ENCODE measurements around the gene ZNF362.
"Not testable (repeated sequence)": the region's sequence is repeated elsewhere in the genome, so short reads cannot be mapped to it uniquely, and the experiment has no call there.

ZNF362 gene

DNA sequence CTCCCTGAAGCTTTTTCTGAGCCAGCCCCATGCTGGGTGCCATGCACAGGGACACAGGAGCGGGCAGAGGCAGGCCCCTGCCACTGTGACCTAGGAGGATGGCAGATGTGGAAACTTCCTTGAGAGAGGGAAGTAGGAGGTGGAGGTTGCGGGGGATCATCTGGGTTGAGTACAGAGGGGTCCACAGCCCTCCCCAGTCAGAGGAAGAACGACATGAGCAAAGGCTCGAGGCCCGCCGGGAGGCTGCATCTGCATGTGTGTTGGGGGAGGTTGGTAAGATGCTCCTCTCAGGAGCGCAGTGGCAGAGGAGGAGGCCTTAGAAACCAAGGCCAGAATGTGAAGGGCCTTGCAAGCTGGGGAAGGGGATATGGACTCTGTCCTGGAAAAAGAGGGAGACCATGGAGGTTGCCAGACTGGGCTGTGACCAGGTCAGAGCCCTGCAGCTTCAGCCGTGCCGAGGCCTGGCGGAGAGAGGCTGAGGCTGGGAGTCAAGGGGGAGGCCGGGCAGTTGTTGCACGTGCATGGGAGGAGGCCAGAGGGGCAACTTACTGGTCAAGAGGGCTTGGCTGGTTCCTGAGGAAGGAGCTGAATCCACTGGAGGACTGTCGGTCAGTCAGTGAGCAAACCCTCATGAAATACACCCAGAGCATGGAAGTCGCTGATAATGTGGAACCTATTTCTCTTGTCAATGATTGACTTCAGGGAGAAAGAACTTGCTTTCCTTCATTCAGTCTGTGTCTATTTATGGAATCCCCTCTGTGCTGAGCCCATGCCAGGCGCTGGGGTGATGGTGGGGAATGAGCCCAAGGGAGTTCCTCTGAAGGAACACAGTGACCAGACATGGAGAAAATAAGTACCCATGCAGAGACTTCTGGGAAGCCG lies 32.9 kb downstream of the ZNF362 start:
- H3K27ac ChIP-seq (ENCODE audit: low read depth, low read length): no peak overlapping the region
- no peak overlapping the region for H3K9ac ChIP-seq (ENCODE audit: low read depth, low read length)
- H3K4me3 ChIP-seq (ENCODE audit: low read length): no peak overlapping the region
- 94% methylated on average over 16 of the region's 16 CpGs for WGBS
- peaks cover 37% of the 10 kb centered on the region for H3K36me3 ChIP-seq (ENCODE audit: insufficient read depth, low read length)
- H3K4me1 ChIP-seq (ENCODE audit: insufficient read depth, low read length): no peaks in the 10 kb centered on the region
- no peaks in the 10 kb centered on the region for H3K9me3 ChIP-seq (ENCODE audit: insufficient read depth, low read depth, low read length)
- no peaks in the 10 kb centered on the region for H3K27me3 ChIP-seq (ENCODE audit: insufficient read depth, low read length)

DNA sequence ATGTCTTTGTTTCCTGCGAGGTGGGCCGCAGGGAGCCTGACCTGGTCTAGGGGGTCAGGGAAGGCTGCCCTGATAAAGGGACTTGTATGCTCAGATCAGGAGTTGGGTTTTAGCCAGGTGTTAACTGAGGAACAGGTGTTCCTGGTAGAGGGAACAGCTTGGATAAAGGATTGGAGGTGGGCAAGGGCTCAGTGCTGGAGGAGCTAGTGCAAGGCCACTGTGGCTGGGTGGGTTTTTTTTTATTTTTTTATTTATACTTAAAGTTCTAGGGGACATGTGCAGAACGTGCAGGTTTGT lies 33.5 kb downstream of the ZNF362 start:
- peaks cover 32% of the 10 kb centered on the region for H3K36me3 ChIP-seq (ENCODE audit: insufficient read depth, low read length)
- no peak overlapping the region for H3K4me3 ChIP-seq (ENCODE audit: low read length)
- no peaks in the 10 kb centered on the region for H3K4me1 ChIP-seq (ENCODE audit: insufficient read depth, low read length)
- WGBS: 94% methylated on average over 3 of the region's 3 CpGs
- no peaks in the 10 kb centered on the region for H3K27me3 ChIP-seq (ENCODE audit: insufficient read depth, low read length)
- H3K27ac ChIP-seq (ENCODE audit: low read depth, low read length): no peak overlapping the region
- no peaks in the 10 kb centered on the region for H3K9me3 ChIP-seq (ENCODE audit: insufficient read depth, low read depth, low read length)
- no peak overlapping the region for H3K9ac ChIP-seq (ENCODE audit: low read depth, low read length)

DNA sequence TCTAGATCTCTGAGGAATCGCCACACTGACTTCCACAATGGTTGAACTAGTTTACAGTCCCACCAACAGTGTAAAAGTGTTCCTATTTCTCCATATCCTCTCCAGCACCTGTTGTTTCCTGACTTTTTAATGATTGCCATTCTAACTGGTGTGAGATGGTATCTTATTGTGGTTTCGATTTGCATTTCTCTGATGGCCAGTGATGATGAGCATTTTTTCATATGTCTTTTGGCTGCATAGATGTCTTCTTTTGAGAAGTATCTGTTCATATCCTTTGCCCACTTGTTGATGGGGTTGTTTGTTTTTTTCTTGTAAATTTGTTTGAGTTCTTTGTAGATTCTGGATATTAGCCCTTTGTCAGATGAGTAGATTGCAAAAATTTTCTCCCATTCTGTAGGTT lies 34.3 kb downstream of the ZNF362 start:
- H3K27ac ChIP-seq (ENCODE audit: low read depth, low read length); H3K4me1 ChIP-seq (ENCODE audit: insufficient read depth, low read length); H3K9me3 ChIP-seq (ENCODE audit: insufficient read depth, low read depth, low read length); H3K4me3 ChIP-seq (ENCODE audit: low read length); H3K27me3 ChIP-seq (ENCODE audit: insufficient read depth, low read length); H3K9ac ChIP-seq (ENCODE audit: low read depth, low read length): not testable (repeated sequence)
- 100% methylated on average over 1 of the region's 2 CpGs for WGBS
- peaks cover 24% of the 10 kb centered on the region for H3K36me3 ChIP-seq (ENCODE audit: insufficient read depth, low read length)

DNA sequence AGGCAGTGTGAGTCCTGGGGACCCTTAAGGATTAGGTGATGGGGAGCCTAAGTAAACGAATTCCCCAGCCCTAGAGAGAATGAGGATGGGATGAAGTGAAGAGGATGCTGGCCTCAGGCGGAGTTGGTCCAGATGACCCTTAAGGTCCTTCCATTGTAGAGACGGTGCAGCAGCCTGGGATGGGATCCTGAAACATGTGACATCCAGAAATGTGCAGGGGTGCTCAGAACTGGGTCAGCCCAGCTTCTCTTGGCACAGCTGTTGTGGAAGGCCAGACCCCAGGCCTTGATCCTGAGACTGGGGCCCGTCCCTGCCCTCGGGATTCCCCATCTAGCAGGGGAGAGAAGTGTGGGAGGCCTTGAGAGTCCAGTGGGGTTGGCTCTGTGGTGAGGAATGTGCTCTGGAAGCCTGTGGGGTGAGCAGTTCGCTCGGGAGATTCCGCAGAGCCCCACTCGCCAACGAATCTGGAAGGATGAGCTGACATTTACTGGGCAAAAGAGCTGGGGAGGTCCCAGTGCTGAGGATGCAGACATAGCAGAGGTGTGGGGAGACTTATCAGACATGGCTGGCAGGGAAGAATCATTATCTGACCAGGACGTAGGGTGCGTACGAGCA lies 36.5 kb downstream of the ZNF362 start:
- peaks cover 32% of the 10 kb centered on the region for H3K36me3 ChIP-seq (ENCODE audit: insufficient read depth, low read length)
- no peak overlapping the region for H3K27ac ChIP-seq (ENCODE audit: low read depth, low read length)
- H3K4me1 ChIP-seq (ENCODE audit: insufficient read depth, low read length): no peaks in the 10 kb centered on the region
- H3K9me3 ChIP-seq (ENCODE audit: insufficient read depth, low read depth, low read length): no peaks in the 10 kb centered on the region
- no peaks in the 10 kb centered on the region for H3K27me3 ChIP-seq (ENCODE audit: insufficient read depth, low read length)
- no peak overlapping the region for H3K4me3 ChIP-seq (ENCODE audit: low read length)
- WGBS: 93% methylated on average over 13 of the region's 13 CpGs
- no peak overlapping the region for H3K9ac ChIP-seq (ENCODE audit: low read depth, low read length)

DNA sequence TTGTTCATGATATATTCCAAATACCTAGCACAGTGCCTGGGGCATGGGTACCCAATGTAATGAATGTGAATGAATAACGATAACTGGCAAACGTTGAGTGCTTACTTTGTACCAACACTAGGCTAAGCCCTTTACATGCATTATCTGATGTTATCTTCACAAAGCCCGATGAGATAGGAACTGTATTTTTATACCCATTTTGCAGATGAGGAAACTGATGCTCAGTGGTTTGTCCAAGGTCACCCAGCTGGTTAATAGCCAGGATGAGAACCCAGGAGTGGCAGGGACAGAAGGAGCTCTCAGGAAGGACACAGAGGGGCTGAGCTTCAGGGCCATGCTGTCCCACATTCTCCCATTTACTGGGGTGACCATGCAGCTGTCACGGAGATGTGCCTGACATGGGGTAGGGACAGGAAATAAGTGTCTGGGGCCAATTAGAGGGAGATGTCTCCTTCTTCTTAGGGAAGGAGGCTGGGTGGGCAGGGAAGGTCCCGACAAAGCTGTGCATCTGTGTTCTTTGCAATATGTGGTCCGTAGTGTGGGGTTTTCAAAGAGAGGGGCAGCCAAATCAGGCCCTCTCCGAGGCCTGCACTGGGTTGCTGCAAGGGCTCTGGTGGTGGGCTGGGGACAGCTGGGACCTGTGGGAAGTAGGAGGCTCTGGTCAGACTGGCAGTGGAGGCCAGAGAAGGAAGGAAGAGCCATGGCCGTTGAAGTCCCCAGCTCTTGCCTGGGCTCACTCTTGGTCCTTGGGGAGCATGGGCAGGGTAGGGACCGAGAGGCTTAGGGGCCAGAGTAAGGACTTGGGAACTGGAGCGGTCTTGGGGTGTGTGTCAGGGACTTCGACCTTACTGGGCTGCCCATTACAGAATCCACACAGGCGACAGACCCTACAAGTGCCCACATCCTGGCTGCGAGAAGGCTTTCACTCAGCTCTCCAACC lies 38.0 kb downstream of the ZNF362 start:
- Histone ChIP-seq H3K27ac (ENCODE audit: low read depth, low read length) (no peak overlapping the region), H3K36me3 (ENCODE audit: insufficient read depth, low read length) (peaks cover 34% of the 10 kb centered on the region), H3K9me3 (ENCODE audit: insufficient read depth, low read depth, low read length) (no peaks in the 10 kb centered on the region), H3K9ac (ENCODE audit: low read depth, low read length) (no peak overlapping the region), H3K4me1 (ENCODE audit: insufficient read depth, low read length) (no peaks in the 10 kb centered on the region), H3K4me3 (ENCODE audit: low read length) (no peak overlapping the region), H3K27me3 (ENCODE audit: insufficient read depth, low read length) (no peaks in the 10 kb centered on the region)
- WGBS: 95% methylated on average over 13 of the region's 13 CpGs

DNA sequence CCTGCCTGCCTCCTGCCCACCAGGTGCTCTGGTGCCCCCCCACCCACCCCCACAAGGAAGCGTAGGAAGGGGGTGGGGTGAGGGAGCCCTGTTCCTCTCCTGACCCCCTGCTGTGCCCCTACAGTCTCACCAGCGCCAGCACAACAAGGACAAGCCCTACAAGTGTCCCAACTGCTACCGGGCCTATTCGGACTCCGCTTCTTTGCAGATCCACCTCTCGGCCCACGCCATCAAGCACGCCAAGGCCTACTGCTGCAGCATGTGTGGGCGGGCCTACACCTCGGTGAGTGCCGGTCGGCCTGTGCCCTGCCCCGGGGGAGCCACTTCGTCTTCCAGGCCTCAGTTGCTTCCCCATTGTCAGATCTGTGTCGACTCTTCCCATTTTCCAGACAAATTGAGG lies 38.7 kb downstream of the ZNF362 start:
- Histone ChIP-seq H3K36me3 (ENCODE audit: insufficient read depth, low read length) (peaks cover 30% of the 10 kb centered on the region), H3K4me3 (ENCODE audit: low read length) (no peak overlapping the region), H3K27me3 (ENCODE audit: insufficient read depth, low read length) (no peaks in the 10 kb centered on the region), H3K4me1 (ENCODE audit: insufficient read depth, low read length) (0 out of 2 replicates have a peak, but pooled peaks cover under 1% of the 10 kb centered on the region), H3K27ac (ENCODE audit: low read depth, low read length) (no peak overlapping the region), H3K9ac (ENCODE audit: low read depth, low read length) (no peak overlapping the region), H3K9me3 (ENCODE audit: insufficient read depth, low read depth, low read length) (no peaks in the 10 kb centered on the region)
- 82% methylated on average over 14 of the region's 15 CpGs for WGBS

DNA sequence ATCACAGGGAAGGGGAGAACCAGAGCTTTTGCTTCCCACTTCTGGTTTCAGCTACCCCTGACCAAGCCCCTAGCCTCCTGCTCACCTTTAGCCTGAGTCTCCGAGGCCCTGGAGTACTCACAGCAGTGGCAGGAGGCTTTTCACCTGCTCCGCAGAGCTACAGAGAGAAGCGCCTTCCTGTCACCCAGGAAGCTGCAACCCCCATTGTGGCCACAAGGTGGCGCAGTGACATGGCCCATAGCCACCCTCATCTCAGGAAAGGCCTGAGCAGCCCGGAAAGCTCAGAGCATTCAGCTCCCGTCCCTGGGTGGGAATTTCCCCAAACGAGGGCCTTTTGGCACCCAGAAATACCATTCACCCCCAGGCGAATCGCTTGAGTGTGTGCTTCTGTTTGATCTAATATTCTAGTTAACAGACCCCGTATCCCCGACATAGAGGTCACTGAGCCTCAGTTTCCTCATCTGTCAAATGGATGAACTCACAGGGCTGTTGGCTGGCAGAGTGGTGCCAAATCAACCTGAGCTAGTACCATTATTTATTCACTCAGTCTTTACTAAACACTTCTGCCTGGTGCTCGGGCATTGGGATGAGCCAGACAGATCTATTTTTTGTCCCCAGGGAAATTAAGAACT lies 39.3 kb downstream of the ZNF362 start:
- Histone ChIP-seq H3K4me3 (ENCODE audit: low read length) (no peak overlapping the region), H3K36me3 (ENCODE audit: insufficient read depth, low read length) (peaks cover 30% of the 10 kb centered on the region), H3K4me1 (ENCODE audit: insufficient read depth, low read length) (0 out of 2 replicates have a peak, but pooled peaks cover 5% of the 10 kb centered on the region), H3K27ac (ENCODE audit: low read depth, low read length) (no peak overlapping the region), H3K9me3 (ENCODE audit: insufficient read depth, low read depth, low read length) (no peaks in the 10 kb centered on the region), H3K27me3 (ENCODE audit: insufficient read depth, low read length) (no peaks in the 10 kb centered on the region), H3K9ac (ENCODE audit: low read depth, low read length) (no peak overlapping the region)
- 52% methylated on average over 12 of the region's 12 CpGs for WGBS

DNA sequence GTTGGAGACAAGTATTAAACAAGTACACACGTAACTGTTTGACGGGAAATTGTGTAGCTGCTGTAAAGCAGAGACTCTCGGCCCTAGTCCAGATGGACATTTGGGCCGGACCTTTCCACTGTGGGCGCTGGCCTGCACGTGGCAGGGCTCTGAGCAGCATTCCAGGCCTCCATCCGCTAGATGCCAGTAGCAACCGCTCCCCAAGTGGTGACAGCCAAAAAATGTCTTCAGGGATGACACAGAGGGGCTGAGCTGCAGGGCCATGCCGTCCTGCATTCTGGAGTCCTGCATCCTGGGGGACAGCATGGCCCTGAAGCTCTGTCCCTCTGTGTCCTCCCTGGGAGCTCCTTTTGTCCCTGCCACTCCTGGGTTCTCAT lies 39.8 kb downstream of the ZNF362 start:
- 94% methylated on average over 9 of the region's 9 CpGs for WGBS
- no peak overlapping the region for H3K4me3 ChIP-seq (ENCODE audit: low read length)
- no peak overlapping the region for H3K27ac ChIP-seq (ENCODE audit: low read depth, low read length)
- no peaks in the 10 kb centered on the region for H3K27me3 ChIP-seq (ENCODE audit: insufficient read depth, low read length)
- no peak overlapping the region for H3K9ac ChIP-seq (ENCODE audit: low read depth, low read length)
- 0 out of 2 replicates have a peak, but pooled peaks cover 5% of the 10 kb centered on the region for H3K4me1 ChIP-seq (ENCODE audit: insufficient read depth, low read length)
- H3K9me3 ChIP-seq (ENCODE audit: insufficient read depth, low read depth, low read length): no peaks in the 10 kb centered on the region
- H3K36me3 ChIP-seq (ENCODE audit: insufficient read depth, low read length): peaks cover 30% of the 10 kb centered on the region

DNA sequence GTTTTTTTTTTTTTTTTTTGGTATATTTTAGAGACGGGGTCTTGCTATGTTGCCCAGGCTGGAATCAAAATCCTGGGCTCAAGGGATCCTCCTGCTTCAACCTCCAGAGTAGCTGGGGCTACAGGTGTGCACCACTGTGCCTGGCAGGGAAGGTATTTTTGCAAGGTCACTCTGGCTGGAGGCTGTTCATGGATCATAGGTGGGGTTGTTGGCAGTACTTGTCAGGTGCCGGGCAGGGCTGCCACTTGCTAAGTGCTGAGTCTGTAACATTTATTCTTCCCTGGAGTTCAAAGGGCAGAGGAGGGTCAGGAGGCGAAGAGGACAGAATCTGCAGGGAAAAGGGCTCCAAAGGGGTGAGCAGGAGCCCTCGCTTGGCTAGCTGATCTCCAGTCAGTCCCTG lies 40.5 kb downstream of the ZNF362 start:
- no peak overlapping the region for H3K4me3 ChIP-seq (ENCODE audit: low read length)
- WGBS: 95% methylated on average over 4 of the region's 4 CpGs
- H3K27ac ChIP-seq (ENCODE audit: low read depth, low read length): no peak overlapping the region
- H3K36me3 ChIP-seq (ENCODE audit: insufficient read depth, low read length): peaks cover 30% of the 10 kb centered on the region
- H3K9ac ChIP-seq (ENCODE audit: low read depth, low read length): no peak overlapping the region
- no peaks in the 10 kb centered on the region for H3K27me3 ChIP-seq (ENCODE audit: insufficient read depth, low read length)
- H3K9me3 ChIP-seq (ENCODE audit: insufficient read depth, low read depth, low read length): no peaks in the 10 kb centered on the region; the same call in 1 of the 2 replicates
- 0 out of 2 replicates have a peak, but pooled peaks cover 5% of the 10 kb centered on the region for H3K4me1 ChIP-seq (ENCODE audit: insufficient read depth, low read length)

DNA sequence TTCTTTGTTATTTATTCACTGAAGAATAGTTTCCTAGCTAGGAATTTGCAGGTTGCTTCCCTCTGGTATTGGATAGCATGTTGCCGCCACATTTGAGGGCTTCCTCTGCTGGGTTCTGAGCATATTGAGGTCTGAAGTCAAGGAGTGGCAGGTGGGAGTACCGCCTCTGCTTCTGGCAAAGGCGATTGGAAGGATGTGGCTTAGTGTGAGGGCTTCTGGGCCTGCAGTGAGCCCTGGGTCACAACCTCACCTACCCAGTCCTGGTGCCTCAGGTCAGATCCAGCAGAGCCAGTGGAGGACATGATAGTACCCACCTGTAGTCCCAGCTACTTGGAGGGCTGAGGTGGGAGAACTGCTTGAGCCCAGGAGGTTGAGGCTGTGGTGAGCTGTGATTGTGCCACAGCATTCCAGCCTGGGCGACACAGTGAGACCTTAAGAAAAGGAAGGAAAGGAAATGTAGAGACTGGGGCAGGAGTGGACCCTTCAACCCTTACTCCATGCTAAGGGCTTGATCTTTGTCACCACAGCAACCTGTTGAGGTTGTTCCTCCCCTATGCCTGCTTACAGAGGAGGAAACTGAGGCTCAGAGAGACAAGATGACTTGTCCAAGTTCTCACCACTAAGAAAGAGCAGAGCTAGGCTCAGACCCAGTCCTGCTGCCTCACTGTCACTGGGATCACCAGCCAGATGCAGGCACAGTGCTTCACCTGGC lies 41.8 kb downstream of the ZNF362 start:
- WGBS: 96% methylated on average over 4 of the region's 4 CpGs
- Histone ChIP-seq H3K4me3 (ENCODE audit: low read length) (no peak overlapping the region), H3K27ac (ENCODE audit: low read depth, low read length) (no peak overlapping the region), H3K4me1 (ENCODE audit: insufficient read depth, low read length) (0 out of 2 replicates have a peak, but pooled peaks cover 5% of the 10 kb centered on the region), H3K27me3 (ENCODE audit: insufficient read depth, low read length) (no peaks in the 10 kb centered on the region), H3K9me3 (ENCODE audit: insufficient read depth, low read depth, low read length) (no peaks in the 10 kb centered on the region; the same call in 1 of the 2 replicates), H3K36me3 (ENCODE audit: insufficient read depth, low read length) (peaks cover 30% of the 10 kb centered on the region), H3K9ac (ENCODE audit: low read depth, low read length) (no peak overlapping the region)

Measured in HUES64 (cell line).